B cell (primary cell): Measurements from ENCODE around the gene MEPCE.

Source experiments
- CTCF ChIP-seq: fragments of 200-600 bp; IDR thresholded peaks from one replicate; pipeline ENCODE4 v1.8.0; 2022; ENCODE audit warnings: antibody characterized with exemption, mild to moderate bottlenecking
- EZH2 ChIP-seq: IDR thresholded peaks from 2 replicates; pipeline ENCODE4 v1.6.1; 2012; ENCODE audit warnings: borderline replicate concordance, low read depth, mild to moderate bottlenecking, moderate library complexity, low read length; ENCODE audit not compliant: insufficient read depth, poor library complexity, severe bottlenecking

GRCh38 chr7:100389437-100390088, 40.1 kb upstream of the MEPCE start:
- TF ChIP-seq CTCF, result no peak
- TF ChIP-seq EZH2, result no peak
